AG04449 (cell line): Measurements from ENCODE around the gene SLC37A1.

Source experiments
- CTCF ChIA-PET: fragments of 350-600 bp; formaldehyde crosslinking; extraction: SDS; loops from one replicate; lab custom pipeline; 2021; ENCODE audit warnings: antibody characterized with exemption; lab: Yijun Ruan, JAX
- POLR2A ChIA-PET: fragments of 400-600, 350-600 bp; formaldehyde crosslinking; extraction: SDS; loops from one replicate; lab custom pipeline; 2020; ENCODE audit warnings: antibody characterized with exemption, inconsistent platforms; lab: Yijun Ruan, JAX
- DNase-seq: peaks from one replicate; pipeline ENCODE4 v3.0.0-alpha.2; 2010; ENCODE audit warnings: low read depth, low spot score
- H3K4me3 ChIP-seq: 2 replicates; pipeline ENCODE4 v1.5.1; 2011; ENCODE audit warnings: low read depth, mild to moderate bottlenecking, control low read depth, low read length
- CTCF ChIP-seq: IDR thresholded peaks from one replicate; pipeline ENCODE4 v1.5.1; 2011; ENCODE audit warnings: mild to moderate bottlenecking, moderate library complexity, low read length, control low read depth, inconsistent platforms; ENCODE audit not compliant: insufficient read depth; ENCODE audit errors: missing control alignments

Gene SLC37A1

DNA sequence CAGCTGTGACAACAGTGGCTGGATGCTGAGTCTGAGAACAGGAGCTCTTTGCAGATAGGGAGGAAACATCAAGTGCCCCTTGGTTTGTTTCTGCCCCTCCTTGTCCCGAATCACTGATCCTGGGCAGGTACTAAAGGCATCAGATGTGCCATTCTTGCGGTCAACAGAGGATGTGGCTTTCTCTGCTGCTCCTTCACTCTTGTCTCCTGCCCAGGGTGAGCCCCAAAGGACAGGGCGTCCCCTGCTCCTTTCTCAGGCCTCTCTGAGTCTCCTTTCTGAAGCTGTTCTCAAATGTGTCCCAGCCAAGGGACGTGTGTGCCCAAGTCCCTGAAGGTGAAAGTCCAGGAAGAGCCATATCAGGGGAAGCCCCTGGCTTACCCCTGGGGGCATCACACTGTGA, 31.7 kb downstream of the SLC37A1 start:
- no peak for DNase-seq
- CTCF ChIA-PET: no interaction called here
- H3K4me3 ChIP-seq: no peak overlapping the region
- POLR2A ChIA-PET: no interaction called here
- TF ChIP-seq CTCF: no peak

DNA sequence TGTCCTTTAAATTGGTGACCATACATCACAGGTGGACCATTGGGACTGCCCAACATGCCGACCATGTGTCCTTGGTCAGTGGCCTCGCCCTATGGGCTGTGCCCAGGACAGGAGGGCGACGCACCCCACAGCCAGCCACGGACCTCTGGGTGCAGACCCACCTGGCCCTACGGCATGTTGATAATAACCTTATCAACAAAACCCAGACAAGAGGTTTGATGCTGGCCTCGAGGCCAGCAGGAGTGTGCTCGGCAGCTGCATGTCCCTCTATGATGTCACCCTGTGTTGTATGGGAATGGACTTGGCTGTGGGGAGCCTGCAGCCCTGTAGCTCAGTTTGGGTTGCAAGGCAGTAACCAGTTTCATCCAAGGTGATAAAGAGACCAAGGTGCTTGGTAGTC, 32.1 kb downstream of the SLC37A1 start:
- ChIA-PET POLR2A (no interaction called here), CTCF (no interaction called here)
- DNase-seq: no peak
- TF ChIP-seq CTCF: no peak
- H3K4me3 ChIP-seq: no peak overlapping the region

DNA sequence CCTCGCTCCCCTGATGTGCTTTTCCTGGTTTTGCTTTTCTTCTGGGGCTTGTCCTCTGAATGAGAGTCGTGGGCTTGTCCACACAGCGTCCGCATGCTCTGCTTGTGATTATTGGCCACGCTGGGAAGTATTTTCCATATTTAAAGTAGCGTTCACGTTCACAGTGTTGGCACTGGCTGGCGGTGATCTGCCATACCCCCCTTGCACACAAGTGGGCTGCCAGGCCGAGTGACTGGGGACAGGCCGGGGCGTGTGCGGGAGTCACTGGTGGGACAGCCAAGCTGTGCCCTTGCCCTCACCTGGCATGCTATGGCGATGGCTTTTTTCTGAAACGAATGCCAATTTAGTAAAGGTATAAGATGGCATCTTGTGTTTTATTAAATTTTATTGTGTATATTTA, 32.8 kb downstream of the SLC37A1 start:
- no peak for DNase-seq
- ChIA-PET POLR2A (no interaction called here), CTCF (no interaction called here)
- H3K4me3 ChIP-seq: no peak overlapping the region
- no peak for TF ChIP-seq CTCF

DNA sequence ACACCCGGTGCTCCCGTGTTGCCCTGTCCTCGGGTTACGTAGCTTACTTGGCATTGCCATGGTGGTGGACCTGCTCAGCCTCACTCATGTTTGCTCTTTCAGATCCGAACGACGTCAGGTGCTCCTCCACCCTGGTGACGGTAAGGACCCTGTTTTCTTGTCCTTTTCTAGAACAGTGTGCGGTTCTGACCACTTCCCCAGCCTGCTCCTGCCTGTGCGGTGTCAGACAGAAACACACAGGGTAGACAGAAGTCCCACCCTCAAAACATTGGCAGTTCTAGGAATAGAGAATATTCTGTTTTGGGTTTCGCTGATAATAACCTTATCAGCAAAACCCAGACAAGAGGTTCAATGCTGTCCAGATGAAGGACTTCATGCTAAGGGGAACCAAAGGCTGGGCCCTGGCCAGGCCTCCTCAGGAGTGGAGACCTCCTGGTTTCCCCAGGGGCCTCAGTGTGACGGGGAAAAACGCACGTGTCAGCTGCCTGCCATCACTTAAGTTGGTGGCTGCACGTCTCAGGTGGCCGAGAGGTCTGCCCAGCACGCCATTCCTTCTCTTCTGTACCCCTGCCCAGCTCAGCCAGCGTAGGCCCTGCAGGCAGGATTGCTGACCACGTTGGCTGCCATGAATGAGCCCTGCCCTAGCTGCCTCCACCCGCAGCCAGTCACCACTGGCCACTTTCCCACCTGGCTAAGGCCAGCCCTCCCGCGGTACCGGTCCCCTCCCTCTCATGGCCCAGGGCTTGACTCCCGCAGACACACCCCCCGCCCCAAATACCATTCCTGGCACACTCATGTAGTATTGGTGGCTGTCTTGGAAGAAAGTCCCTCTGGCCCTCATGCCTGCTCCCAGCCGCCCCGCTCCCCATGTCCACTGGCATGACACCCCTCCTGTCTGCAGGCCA, 33.6 kb downstream of the SLC37A1 start:
- DNase-seq: no peak
- POLR2A ChIA-PET: no interaction called here
- CTCF ChIA-PET: no interaction called here
- no peak for TF ChIP-seq CTCF
- no peak overlapping the region for H3K4me3 ChIP-seq

GRCh38 chr21:42547906-42548365, 34.3 kb downstream of the SLC37A1 start:
- H3K4me3 ChIP-seq: no peak overlapping the region
- DNase-seq: no peak
- ChIA-PET CTCF (no interaction called here), POLR2A (no interaction called here)
- TF ChIP-seq CTCF: no peak

- ChIA-PET POLR2A (no interaction called here), CTCF (no interaction called here)
- TF ChIP-seq CTCF: no peak
- no peak for DNase-seq
- no peak overlapping the region for H3K4me3 ChIP-seq
These were observed 35.2 kb downstream of the SLC37A1 start for GRCh38 chr21:42548687-42549406.
